Activated T-cell treated with anti-CD3 and anti-CD28 coated beads for 4 hours (primary cell): ENCODE data around the gene ABCD3.

Experiments
- DNase-seq: peaks from one replicate; pipeline ENCODE4 v3.0.0-alpha.2; 2020

The ABCD3 gene

GRCh38 chr1:94463765-94464330 lies 45.7 kb downstream of the ABCD3 start:
- DNase-seq: no peak

- DNase-seq: no peak
These were observed 50.5 kb downstream of the ABCD3 start for GRCh38 chr1:94468708-94469107.

- DNase-seq: no peak
These were observed 53.1 kb downstream of the ABCD3 start for GRCh38 chr1:94471271-94471670.

GRCh38 chr1:94475232-94475631 lies 57.0 kb downstream of the ABCD3 start:
- DNase-seq: no peak

GRCh38 chr1:94479682-94480081 lies 61.5 kb downstream of the ABCD3 start:
- no peak for DNase-seq

GRCh38 chr1:94481473-94481933 lies 63.3 kb downstream of the ABCD3 start:
- peak; percentile 4 for DNase-seq

GRCh38 chr1:94486990-94487389 lies 68.8 kb downstream of the ABCD3 start:
- no peak for DNase-seq

GRCh38 chr1:94490556-94490955 lies 72.4 kb downstream of the ABCD3 start:
- DNase-seq: no peak

GRCh38 chr1:94496076-94496755 lies 78.0 kb downstream of the ABCD3 start:
- no peak for DNase-seq

GRCh38 chr1:94501426-94501825 lies 83.2 kb downstream of the ABCD3 start:
- DNase-seq: no peak

GRCh38 chr1:94501935-94502334 lies 83.7 kb downstream of the ABCD3 start:
- no peak for DNase-seq

- DNase-seq: no peak
These were observed 85.0 kb downstream of the ABCD3 start for GRCh38 chr1:94503153-94503552.

- DNase-seq: no peak
These were observed 86.4 kb downstream of the ABCD3 start for GRCh38 chr1:94504601-94505000.

- no peak for DNase-seq
These were observed 94.6 kb downstream of the ABCD3 start for GRCh38 chr1:94512816-94513215.

GRCh38 chr1:94514095-94514727 lies 96.0 kb downstream of the ABCD3 start:
- DNase-seq: no peak

GRCh38 chr1:94515296-94515947 lies 97.2 kb downstream of the ABCD3 start:
- DNase-seq: no peak

- DNase-seq: no peak
These were observed 101.2 kb downstream of the ABCD3 start for GRCh38 chr1:94519351-94519750.

- no peak for DNase-seq
These were observed 104.1 kb downstream of the ABCD3 start for GRCh38 chr1:94522304-94522703.

- DNase-seq: no peak
These were observed 106.3 kb downstream of the ABCD3 start for GRCh38 chr1:94524531-94524930.

- no peak for DNase-seq
These were observed 108.2 kb downstream of the ABCD3 start for GRCh38 chr1:94526152-94526980.

- DNase-seq: no peak
These were observed 109.3 kb downstream of the ABCD3 start for GRCh38 chr1:94527447-94528031.

GRCh38 chr1:94528299-94528698 lies 110.1 kb downstream of the ABCD3 start:
- no peak for DNase-seq

- DNase-seq: no peak
These were observed 110.6 kb downstream of the ABCD3 start for GRCh38 chr1:94528826-94529225.
